WERI-Rb-1 (cell line): Measurements from ENCODE around the gene GRHL3.

ENCODE experiments used
- DNase-seq: peaks from one replicate; pipeline ENCODE4 v3.0.0-alpha.2; 2020
- H3K27ac ChIP-seq: fragments of 250-450 bp; sonication (Bioruptor Pico); 2 replicates; pipeline ENCODE4 v1.5.1; 2020; ENCODE audit warnings: mild to moderate bottlenecking, moderate library complexity
- H3K27me3 ChIP-seq: fragments of 250-450 bp; sonication (Bioruptor Pico); 2 replicates; pipeline ENCODE4 v1.5.1; 2021; ENCODE audit warnings: mild to moderate bottlenecking, low read depth, moderate library complexity; ENCODE audit not compliant: insufficient read depth, severe bottlenecking
- H3K36me3 ChIP-seq: fragments of 250-450 bp; sonication (Bioruptor Pico); 2 replicates; pipeline ENCODE4 v1.5.1; 2020; ENCODE audit warnings: mild to moderate bottlenecking, moderate library complexity
- H3K4me3 ChIP-seq: 2 replicates; pipeline ENCODE4 v1.5.1; 2011; ENCODE audit warnings: low read depth, mild to moderate bottlenecking, control low read depth, low read length
- H3K9me3 ChIP-seq: fragments of 250-450 bp; sonication (Bioruptor Pico); 2 replicates; pipeline ENCODE4 v1.5.1; 2021; ENCODE audit warnings: mild to moderate bottlenecking, moderate library complexity; ENCODE audit not compliant: severe bottlenecking
- CTCF ChIP-seq: IDR thresholded peaks from 2 replicates; pipeline ENCODE4 v1.5.1; 2011; ENCODE audit warnings: low read depth, mild to moderate bottlenecking, control low read depth, inconsistent platforms, low read length

Gene GRHL3

GRCh38 chr1:24325587-24326449 lies 6.7 kb downstream of the GRHL3 start:
- Histone ChIP-seq H3K9me3 (no peaks in the 10 kb centered on the region), H3K27me3 (no peaks in the 10 kb centered on the region), H3K4me3 (no peak overlapping the region), H3K36me3 (no peaks in the 10 kb centered on the region), H3K27ac (no peak overlapping the region)
- no peak for DNase-seq
- TF ChIP-seq CTCF: no peak

GRCh38 chr1:24327486-24327885 lies 8.3 kb downstream of the GRHL3 start:
- TF ChIP-seq CTCF: no peak
- Histone ChIP-seq H3K9me3 (no peaks in the 10 kb centered on the region), H3K36me3 (no peaks in the 10 kb centered on the region), H3K4me3 (no peak overlapping the region), H3K27me3 (no peaks in the 10 kb centered on the region), H3K27ac (no peak overlapping the region)
- no peak for DNase-seq

GRCh38 chr1:24327891-24328290 lies 8.7 kb downstream of the GRHL3 start:
- Histone ChIP-seq H3K4me3 (no peak overlapping the region), H3K36me3 (no peaks in the 10 kb centered on the region), H3K27me3 (no peaks in the 10 kb centered on the region), H3K27ac (no peak overlapping the region), H3K9me3 (no peaks in the 10 kb centered on the region)
- DNase-seq: no peak
- no peak for TF ChIP-seq CTCF

- no peak for TF ChIP-seq CTCF
- Histone ChIP-seq H3K4me3 (no peak overlapping the region), H3K9me3 (no peaks in the 10 kb centered on the region), H3K36me3 (no peaks in the 10 kb centered on the region), H3K27me3 (no peaks in the 10 kb centered on the region), H3K27ac (no peak overlapping the region)
- DNase-seq: no peak
These were observed 10.2 kb downstream of the GRHL3 start for GRCh38 chr1:24329331-24329730.

GRCh38 chr1:24329797-24330543 lies 10.8 kb downstream of the GRHL3 start:
- no peak for TF ChIP-seq CTCF
- no peaks in the 10 kb centered on the region for H3K36me3 ChIP-seq
- H3K27me3 ChIP-seq: no peaks in the 10 kb centered on the region
- no peak overlapping the region for H3K27ac ChIP-seq
- no peak for DNase-seq
- no peaks in the 10 kb centered on the region for H3K9me3 ChIP-seq
- no peak overlapping the region for H3K4me3 ChIP-seq
